H9 (cell line): ENCODE data around the gene DAAM2. TPM values are rescaled to one million over a fixed set of nuclear protein-coding genes. Genes with fewer than 3 reads are reported as not detected.

Experiments
- DNase-seq: peaks from one replicate; pipeline ENCODE4 v3.0.0-alpha.2; 2017
- H2AFZ ChIP-seq: one replicate; pipeline ENCODE4 v1.6.1; 2013; ENCODE audit warnings: mild to moderate bottlenecking, low read length, control low read depth, moderate library complexity
- H2AK5ac ChIP-seq: 2 replicates; pipeline ENCODE4 v1.6.1; 2013; ENCODE audit warnings: low read length, control low read depth, mixed read lengths; ENCODE audit not compliant: insufficient read length
- H2BK120ac ChIP-seq: one replicate; pipeline ENCODE4 v1.6.1; 2013; ENCODE audit warnings: low read depth, mild to moderate bottlenecking, low read length, control low read depth, inconsistent platforms; ENCODE audit not compliant: poor library complexity, severe bottlenecking
- H2BK12ac ChIP-seq: 2 replicates; pipeline ENCODE4 v1.6.1; 2013; ENCODE audit warnings: low read length, control low read depth, mixed read lengths, low read depth; ENCODE audit not compliant: insufficient read length
- H2BK15ac ChIP-seq: 2 replicates; pipeline ENCODE4 v1.6.1; 2013; ENCODE audit warnings: low read depth, low read length, control low read depth
- H2BK20ac ChIP-seq: one replicate; pipeline ENCODE4 v1.6.1; 2013; ENCODE audit warnings: low read depth, mild to moderate bottlenecking, low read length, control low read depth, inconsistent platforms; ENCODE audit not compliant: poor library complexity, severe bottlenecking
- H2BK5ac ChIP-seq: 2 replicates; pipeline ENCODE4 v1.6.1; 2013; ENCODE audit warnings: low read length, control low read depth, mixed read lengths; ENCODE audit not compliant: insufficient read length
- H3K14ac ChIP-seq: 2 replicates; pipeline ENCODE4 v1.6.1; 2013; ENCODE audit warnings: low read length, control low read depth; ENCODE audit not compliant: insufficient read depth
- H3K18ac ChIP-seq: 2 replicates; pipeline ENCODE4 v1.6.1; 2013; ENCODE audit warnings: low read depth, mild to moderate bottlenecking, mixed read lengths, low read length, control low read depth; ENCODE audit not compliant: insufficient read length
- H3K23ac ChIP-seq: 2 replicates; pipeline ENCODE4 v1.6.1; 2013; ENCODE audit warnings: low read length, control low read depth, mixed read lengths, low read depth; ENCODE audit not compliant: insufficient read length
- H3K23me2 ChIP-seq: 2 replicates; pipeline ENCODE4 v1.6.1; 2013; ENCODE audit warnings: low read depth, mild to moderate bottlenecking, mixed read lengths, low read length, control low read depth; ENCODE audit not compliant: insufficient read length, poor library complexity, severe bottlenecking
- H3K27ac ChIP-seq: 2 replicates; pipeline ENCODE4 v1.5.1; 2013; ENCODE audit warnings: low read length, control low read depth, mixed read lengths, low read depth; ENCODE audit not compliant: insufficient read length
- H3K27me3 ChIP-seq: 2 replicates; pipeline ENCODE4 v1.6.1; 2013; ENCODE audit warnings: low read length, control low read depth, inconsistent platforms; ENCODE audit not compliant: insufficient read depth
- H3K4ac ChIP-seq: 2 replicates; pipeline ENCODE4 v1.6.1; 2013; ENCODE audit warnings: low read depth, mild to moderate bottlenecking, control low read depth, inconsistent platforms, low read length, moderate library complexity
- H3K4me1 ChIP-seq: 2 replicates; pipeline ENCODE4 v1.6.1; 2013; ENCODE audit warnings: low read length, control low read depth, inconsistent platforms; ENCODE audit not compliant: insufficient read depth
- H3K4me2 ChIP-seq: 2 replicates; pipeline ENCODE4 v1.6.1; 2013; ENCODE audit warnings: low read length, control low read depth, mixed read lengths; ENCODE audit not compliant: insufficient read length, insufficient read depth
- H3K56ac ChIP-seq: 2 replicates; pipeline ENCODE4 v1.6.1; 2013; ENCODE audit warnings: low read depth, mild to moderate bottlenecking, mixed read lengths, low read length, control low read depth; ENCODE audit not compliant: insufficient read length
- H3K79me1 ChIP-seq: 2 replicates; pipeline ENCODE4 v1.6.1; 2013; ENCODE audit warnings: low read depth, mild to moderate bottlenecking, moderate library complexity, low read length, control low read depth, inconsistent platforms; ENCODE audit not compliant: insufficient read depth, poor library complexity, severe bottlenecking
- H3K79me2 ChIP-seq: 2 replicates; pipeline ENCODE4 v1.6.1; 2013; ENCODE audit warnings: low read length, control low read depth, inconsistent platforms; ENCODE audit not compliant: insufficient read depth
- H3K9ac ChIP-seq: 2 replicates; pipeline ENCODE4 v1.6.1; 2013; ENCODE audit warnings: low read length, control low read depth, mixed read lengths; ENCODE audit not compliant: insufficient read length; ENCODE audit errors: extremely low read depth
- H3K9me3 ChIP-seq: one replicate; pipeline ENCODE4 v1.6.1; 2013; ENCODE audit warnings: low read depth, low read length, inconsistent platforms; ENCODE audit not compliant: control insufficient read depth
- H3T11ph ChIP-seq: one replicate; pipeline ENCODE4 v1.6.1; 2013; ENCODE audit warnings: mild to moderate bottlenecking, low read length, control low read depth, inconsistent platforms
- H4K20me1 ChIP-seq: one replicate; pipeline ENCODE4 v1.6.1; 2013; ENCODE audit not compliant: control insufficient read depth, insufficient read length, insufficient read depth
- H4K5ac ChIP-seq: 2 replicates; pipeline ENCODE4 v1.6.1; 2013; ENCODE audit warnings: low read depth, mild to moderate bottlenecking, mixed read lengths, low read length, control low read depth; ENCODE audit not compliant: insufficient read length
- H4K8ac ChIP-seq: replicated peaks from 2 replicates; pipeline ENCODE4 v1.6.1; 2013; ENCODE audit warnings: low read length, control low read depth, mixed read lengths, low read depth; ENCODE audit not compliant: insufficient read length
- H4K91ac ChIP-seq: 2 replicates; pipeline ENCODE4 v1.6.1; 2013; ENCODE audit warnings: low read depth, mild to moderate bottlenecking, moderate library complexity, mixed read lengths, low read length, control low read depth; ENCODE audit not compliant: insufficient read length
- H3K27ac Mint-ChIP-seq, 3 experiments: 2 replicates in 2 of 3; 3 replicates in 1 of 3; pipeline ENCODE4 v1.8.0; 2020 to 2021; ENCODE audit warnings: mixed read lengths in 3 of 3, mild to moderate bottlenecking in 1 of 3, moderate library complexity in 1 of 3
- H3K27me3 Mint-ChIP-seq: 2 replicates; pipeline ENCODE4 v1.8.0; 2021; ENCODE audit warnings: low read depth, mild to moderate bottlenecking, moderate library complexity, mixed read lengths
- H3K36me3 Mint-ChIP-seq, 3 experiments: 2 replicates in 2 of 3; 3 replicates in 1 of 3; pipeline ENCODE4 v1.8.0; 2020 to 2021; ENCODE audit warnings: low read depth in 3 of 3, mixed read lengths in 3 of 3; ENCODE audit not compliant: insufficient read depth in 1 of 3
- H3K4me1 Mint-ChIP-seq, 2 experiments: 2 replicates each; pipeline ENCODE4 v1.8.0; 2020; ENCODE audit warnings: mixed read lengths in 2 of 2
- H3K4me3 Mint-ChIP-seq, 2 experiments: 2 replicates in 1 of 2; 3 replicates in 1 of 2; pipeline ENCODE4 v1.8.0; 2020 to 2021; ENCODE audit warnings: mild to moderate bottlenecking in 2 of 2, mixed read lengths in 2 of 2, moderate library complexity in 1 of 2
- H3K9me3 Mint-ChIP-seq, 2 experiments: 2 replicates in 1 of 2; 3 replicates in 1 of 2; pipeline ENCODE4 v1.8.0; 2020; ENCODE audit warnings: mild to moderate bottlenecking in 2 of 2, mixed read lengths in 2 of 2, moderate library complexity in 1 of 2
- CTCF ChIP-seq: fragments of 200-600 bp; sonication (generic); conservative IDR thresholded peaks from 3 replicates; pipeline ENCODE4 v1.8.0; 2021; ENCODE audit warnings: antibody characterized with exemption, mild to moderate bottlenecking
- WGBS: extraction: QIAGEN DNeasy Blood & Tissue Kit; methylation state at CpG from one replicate; pipeline ENCODE4 v1.1.7; 2013; ENCODE audit warnings: missing lambda C conversion rate, low lambda C conversion rate, mixed read lengths; ENCODE audit not compliant: insufficient read length; ENCODE audit errors: extremely low coverage; 5-methylcytosine and 5-hydroxymethylcytosine counted together
- total RNA-seq: library from RNA; stranded (reverse); gene quantifications from 2 replicates; pipeline ENCODE4 v1.2.1, GENCODE V29; 2021

DAAM2 gene
- total RNA-seq, 1 experiment from 2014 or later: 1.1 TPM

DNA sequence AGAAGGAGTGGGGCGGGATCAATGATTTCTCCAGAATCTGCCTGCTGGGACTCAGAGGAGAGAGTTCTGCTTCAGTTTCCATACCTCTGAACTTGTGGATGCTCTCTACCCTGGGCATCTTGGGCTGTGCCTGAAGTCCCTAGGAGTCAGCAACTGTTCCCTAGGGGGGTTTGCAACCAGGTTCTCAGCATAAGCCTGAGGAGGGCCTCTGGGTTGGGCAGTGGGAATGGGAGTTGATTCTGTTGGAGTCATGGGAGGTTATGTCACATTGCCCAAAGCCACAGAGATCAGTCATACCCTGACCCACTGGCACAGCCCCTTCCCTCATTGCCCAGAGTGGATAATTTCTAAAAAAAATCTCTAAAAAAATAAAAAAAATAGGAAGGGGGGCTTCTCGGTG, 94.7 kb downstream of the DAAM2 start:
- H3K79me1 ChIP-seq: no peaks in the 10 kb centered on the region
- no peak overlapping the region for H2BK5ac ChIP-seq
- no peak overlapping the region for H4K91ac ChIP-seq
- no peak overlapping the region for H3K18ac ChIP-seq
- no peaks in the 10 kb centered on the region for H3K4me1 ChIP-seq
- no peak overlapping the region for H3K27ac ChIP-seq
- no peak overlapping the region for H2BK120ac ChIP-seq
- Mint-ChIP-seq H3K27ac (no peak overlapping the region; a peak in 1 of 7 replicates), H3K9me3 (no peaks in the 10 kb centered on the region; a peak in 1 of 5 replicates), H3K4me3 (no peak overlapping the region), H3K4me1 (peaks cover 3 to 9% of the 10 kb centered on the region in 2 experiments; a peak in 2 of 4 replicates), H3K36me3 (no peaks in the 10 kb centered on the region; a peak in 1 of 7 replicates), H3K27me3 (peaks cover 2% of the 10 kb centered on the region)
- H3K79me2 ChIP-seq: no peaks in the 10 kb centered on the region
- H4K5ac ChIP-seq: no peak overlapping the region
- H3K9ac ChIP-seq: no peak overlapping the region
- no peak overlapping the region for H2BK12ac ChIP-seq
- no peaks in the 10 kb centered on the region for H4K20me1 ChIP-seq
- no peak overlapping the region for H3K14ac ChIP-seq
- DNase-seq: no peak
- no peak overlapping the region for H3K4ac ChIP-seq
- H3K4me2 ChIP-seq: no peak overlapping the region
- no peak overlapping the region for H4K8ac ChIP-seq
- no peak overlapping the region for H3T11ph ChIP-seq
- H3K9me3 ChIP-seq: no peaks in the 10 kb centered on the region
- no peaks in the 10 kb centered on the region for H3K23me2 ChIP-seq
- no peak overlapping the region for H3K56ac ChIP-seq
- no peak overlapping the region for H2BK20ac ChIP-seq
- no peak for TF ChIP-seq CTCF
- no CpG with 5 or more reads among the region's 2 CpGs for WGBS
- no peak overlapping the region for H2BK15ac ChIP-seq
- no peaks in the 10 kb centered on the region for H3K27me3 ChIP-seq
- no peak overlapping the region for H3K23ac ChIP-seq
- no peak overlapping the region for H2AK5ac ChIP-seq
- no peak overlapping the region for H2AFZ ChIP-seq
